ENCODE measurements around the gene CORO2A. TPM values are rescaled to one million over a fixed set of nuclear protein-coding genes. Genes with fewer than 3 reads are reported as not detected.
A peak's percentile ranks its signal among the peaks of the same experiment; 100 is the strongest.

Gene CORO2A
- total and polyA plus RNA-seq, 2 of the 4 experiments (the other 2 are of a cell fraction): 1.9 to 2.2 TPM

GRCh38 chr9:98219794-98220370 lies 27.4 kb upstream of the CORO2A start:
- H4K20me1 ChIP-seq (ENCODE audit: insufficient read depth, low read length): no peaks in the 10 kb centered on the region
- peak overlapping the region; percentile 34; the same call in 1 of the 2 replicates for H2BK20ac ChIP-seq (ENCODE audit: low read depth, low read length)
- no peak overlapping the region for H2AFZ ChIP-seq (replicated peaks; ENCODE audit: low read length, poor library complexity)
- H2BK120ac ChIP-seq (ENCODE audit: low read depth, low read length): peak overlapping the region; percentile 84
- DNase-seq (no peak), ATAC-seq (ENCODE audit: low read depth) (no peak)
- H3K4me1 ChIP-seq (ENCODE audit: control insufficient read depth, insufficient read depth, low read length): peaks cover 22% of the 10 kb centered on the region
- TF ChIP-seq CTCF (conservative IDR thresholded peaks at IDR 0.05; ENCODE audit: low read depth, low read length) (no peak), BHLHE40 (IDR thresholded peaks at IDR 0.05; ENCODE audit: low read depth, low read length) (no peak), CEBPB (IDR thresholded peaks at IDR 0.05; ENCODE audit: low read depth, low read length) (no peak)
- peak overlapping the region; percentile 44 for H2BK5ac ChIP-seq (ENCODE audit: low read depth, low read length, poor library complexity, severe bottlenecking)
- H3K56ac ChIP-seq (ENCODE audit: extremely low read depth, insufficient read depth, low read length): no peak overlapping the region
- H3K9me3 ChIP-seq (ENCODE audit: control insufficient read depth, insufficient read depth, low read length): no peaks in the 10 kb centered on the region
- ChIA-PET CTCF (no interaction called here), POLR2A (ENCODE audit: unreplicated experiment) (no interaction called here)
- H4K8ac ChIP-seq (ENCODE audit: low read depth in 2 of 2, low read length in 2 of 2): peak overlapping the region in 1 of 2 experiments; percentile 79; a peak in 3 of 4 replicates
- dilution Hi-C loops (cut with HindIII; ENCODE audit: low sequenced_read_pairs, unreplicated experiment): no loop called here
- H3K27ac ChIP-seq (ENCODE audit: insufficient read depth, low read length): peak overlapping the region; percentile 16; the same call in 1 of the 2 replicates
- H3K9me1 ChIP-seq (ENCODE audit: insufficient read depth, low read length): peaks cover 26% of the 10 kb centered on the region
- in situ Hi-C loops (cut with MboI; ENCODE audit: low sequenced_read_pairs): no loop called here
- H4K91ac ChIP-seq (ENCODE audit: insufficient read depth, low read depth, low read length): peak overlapping the region; percentile 68; the same call in 1 of the 2 replicates
- H3K4me2 ChIP-seq (ENCODE audit: low read depth, low read length): no peak overlapping the region
- H3K4me3 ChIP-seq (ENCODE audit: insufficient read depth, low read depth, low read length): no peak overlapping the region
- peak overlapping the region; percentile 45 for H2AK9ac ChIP-seq (replicated peaks; ENCODE audit: low read depth, low read length, poor library complexity)
- no CpG with 5 or more reads among the region's 11 CpGs for WGBS, 2 experiments (ENCODE audit: extremely low coverage in 2 of 2, insufficient read length in 1 of 2)
- H3K27me3 ChIP-seq (ENCODE audit: control insufficient read depth, insufficient read depth, low read length): no peaks in the 10 kb centered on the region
- H2AK5ac ChIP-seq (ENCODE audit: low read depth, low read length): peak overlapping the region; percentile 70
- BruUV-seq (replicated peaks): no TSS peak
- peak overlapping the region; percentile 1; the same call in 1 of the 2 replicates for H3K14ac ChIP-seq (replicated peaks; ENCODE audit: low read depth, low read length)
- H3K9ac ChIP-seq (ENCODE audit: low read depth, low read length): no peak overlapping the region
- H3K23ac ChIP-seq (ENCODE audit: low read depth, low read length): no peak overlapping the region; the same call in 1 of the 2 replicates
- H3K79me1 ChIP-seq (ENCODE audit: low read depth in 1 of 2, low read length in 2 of 2): peaks cover 25 to 68% of the 10 kb centered on the region in 2 experiments
- peak overlapping the region; percentile 51; the same call in 1 of the 3 replicates for H2BK15ac ChIP-seq (ENCODE audit: low read depth, low read length)
- H3K18ac ChIP-seq (ENCODE audit: low read depth, low read length): no peak overlapping the region
- peaks cover 10% of the 10 kb centered on the region for H3K36me3 ChIP-seq (ENCODE audit: control insufficient read depth, insufficient read depth, low read length)
- H3K4ac ChIP-seq (ENCODE audit: low read depth, low read length): peak overlapping the region; percentile 100
- intact Hi-C loops (cut with micrococcal nuclease): no loop called here
- H4K5ac ChIP-seq (ENCODE audit: low read depth, low read length): peak overlapping the region; percentile 55; the same call in 1 of the 2 replicates

Data from IMR-90 (cell line).